Endometrial microvascular endothelial cells (primary cell): ENCODE measurements around the gene COL9A3. TPM values are rescaled to one million over a fixed set of nuclear protein-coding genes. Genes with fewer than 3 reads are reported as not detected.

Source experiments
- in situ Hi-C: cut with HindIII; loops from 2 replicates; pipeline ENCODE4 v1.10.0; 2017; ENCODE audit warnings: low sequenced_read_pairs, low pct_unique_long_range_greater_than_20kb; ENCODE audit errors: inconsistent ontology term
- total RNA-seq: library from RNA; depleted of rRNA; stranded (reverse); fragments of >200 nt; gene quantifications from one replicate; pipeline ENCODE4 v1.2.3, GENCODE V29; 2015; ENCODE audit errors: inconsistent ontology term

COL9A3 gene
- total RNA-seq, 1 donor from 2014 or later, result not detected

DNA sequence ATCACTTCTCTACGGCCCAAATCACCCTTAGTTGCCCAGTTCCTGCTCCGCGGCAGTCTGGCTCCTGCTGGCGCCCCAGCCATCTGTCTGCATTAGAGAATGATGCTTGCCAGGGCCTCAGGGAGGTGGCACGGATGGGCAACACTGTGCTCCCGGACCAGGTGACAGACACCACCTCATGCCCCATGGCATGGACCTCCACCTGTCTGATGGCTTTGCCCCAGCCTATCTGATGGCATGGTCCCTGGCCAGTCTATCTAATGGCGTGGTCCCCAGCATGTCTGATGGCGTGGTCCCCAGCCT, 39.4 kb upstream of the COL9A3 start:
- in situ Hi-C loops, result no loop called here

- in situ Hi-C loops, result no loop called here
These were observed 38.8 kb upstream of the COL9A3 start for GRCh38 chr20:62778058-62778457.

GRCh38 chr20:62778601-62779416, 38.0 kb upstream of the COL9A3 start:
- in situ Hi-C loops, result no loop called here

- in situ Hi-C loops, result no loop called here
These were observed 37.5 kb upstream of the COL9A3 start for GRCh38 chr20:62779417-62779685.

GRCh38 chr20:62780204-62780603, 36.6 kb upstream of the COL9A3 start:
- in situ Hi-C loops, result no loop called here

DNA sequence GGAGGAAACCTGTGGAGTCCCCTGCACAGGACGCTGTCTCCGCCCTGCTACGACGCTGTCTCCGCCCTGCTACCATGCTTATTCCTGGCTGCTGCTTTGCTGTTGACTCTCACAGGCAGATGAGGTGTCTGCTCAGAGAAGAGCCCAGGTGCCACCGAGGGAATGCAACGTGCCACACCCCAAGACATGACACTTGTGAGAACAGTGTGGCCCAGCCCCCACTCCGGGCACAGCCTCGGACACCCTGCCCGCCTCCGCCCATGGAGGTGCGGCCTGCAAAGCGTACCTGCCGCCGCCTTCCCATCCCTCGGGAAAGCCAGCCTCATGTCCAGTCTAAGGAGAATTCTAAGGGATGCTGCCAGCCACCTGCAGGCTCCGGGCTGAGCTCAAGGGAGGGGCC, 36.2 kb upstream of the COL9A3 start:
- in situ Hi-C loops, result no loop called here

GRCh38 chr20:62782149-62782892, 34.5 kb upstream of the COL9A3 start:
- in situ Hi-C loops, result no loop called here

- in situ Hi-C loops, result no loop called here
These were observed 34.0 kb upstream of the COL9A3 start for GRCh38 chr20:62782893-62783278.

DNA sequence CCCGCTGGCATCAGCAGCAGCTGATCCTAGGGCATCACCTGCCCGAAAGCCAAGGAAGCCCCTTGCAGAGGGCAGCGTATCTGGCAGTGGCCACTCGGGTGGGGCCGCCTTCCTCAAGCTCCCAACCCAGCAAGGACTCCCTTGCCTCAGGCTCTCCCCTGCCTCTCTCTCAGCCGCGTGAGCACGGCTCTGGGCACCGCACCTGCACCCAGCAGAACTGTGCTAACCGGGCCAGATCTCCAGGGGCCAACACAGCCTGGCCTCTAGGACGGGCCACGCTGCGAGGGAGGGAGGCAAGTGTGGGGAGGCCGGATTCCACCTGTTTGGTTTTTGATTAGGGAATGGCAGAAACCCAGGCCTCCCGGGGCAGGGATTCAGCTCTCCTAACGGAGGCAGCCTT, 32.4 kb upstream of the COL9A3 start:
- in situ Hi-C loops, result no loop called here

DNA sequence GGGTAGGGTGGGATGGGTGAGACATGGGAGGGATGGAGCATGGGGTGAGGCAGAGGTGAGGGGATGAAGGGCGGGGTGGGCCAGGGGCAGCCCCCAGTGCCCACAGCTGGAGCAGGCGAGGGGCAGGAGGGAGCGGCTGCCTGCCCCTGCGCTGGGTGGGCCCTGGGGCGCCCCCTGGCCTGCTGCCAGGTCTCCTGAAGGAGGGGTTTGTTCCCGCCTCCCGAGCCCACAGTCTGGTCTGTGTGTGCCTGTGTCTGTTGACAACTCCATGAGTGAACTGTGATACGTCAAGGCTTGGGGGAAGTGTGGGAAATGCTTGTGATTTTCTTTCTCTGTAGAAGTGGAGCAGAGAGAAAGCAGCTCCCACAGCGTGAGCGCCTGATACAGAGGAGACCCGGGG, 31.5 kb upstream of the COL9A3 start:
- in situ Hi-C loops, result no loop called here

DNA sequence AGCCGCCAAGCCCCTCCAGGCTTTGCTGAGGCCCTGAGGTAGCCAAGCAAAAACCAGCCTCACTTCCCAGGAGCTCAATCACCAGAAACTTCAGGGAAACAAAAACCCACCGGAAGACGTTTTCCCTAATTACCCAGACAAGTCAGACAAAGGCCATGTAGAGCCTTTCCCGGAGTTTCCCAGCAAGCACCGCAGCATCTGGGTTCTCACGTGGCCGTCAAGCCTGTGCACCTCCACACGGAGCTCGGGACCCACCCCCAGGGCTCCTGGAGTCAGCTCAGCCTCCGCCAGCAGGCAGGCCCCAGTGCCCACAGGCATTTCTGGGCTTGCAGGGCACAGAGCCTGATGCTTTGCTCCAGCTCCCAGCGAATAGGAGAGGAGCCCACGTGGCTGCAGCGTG, 30.7 kb upstream of the COL9A3 start:
- in situ Hi-C loops, result no loop called here

DNA sequence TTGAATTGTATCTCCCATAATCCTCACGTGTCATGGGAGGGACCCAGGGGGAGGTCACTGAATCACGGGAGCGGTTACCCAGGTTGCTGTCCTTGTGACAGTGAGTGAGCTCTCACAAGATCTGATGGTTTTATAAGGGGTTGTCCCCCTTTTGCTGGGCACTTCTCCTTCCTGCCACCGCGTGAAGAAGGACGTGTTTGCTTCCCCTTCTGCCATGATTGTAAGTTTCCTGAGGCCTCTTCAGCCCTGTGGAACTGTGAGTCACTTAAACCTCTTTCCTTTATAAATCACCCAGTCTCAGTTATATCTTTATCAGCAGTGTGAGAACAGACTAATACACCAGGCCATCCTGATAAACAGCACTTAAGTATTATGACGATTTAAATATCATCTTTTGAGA, 29.5 kb upstream of the COL9A3 start:
- in situ Hi-C loops, result no loop called here

DNA sequence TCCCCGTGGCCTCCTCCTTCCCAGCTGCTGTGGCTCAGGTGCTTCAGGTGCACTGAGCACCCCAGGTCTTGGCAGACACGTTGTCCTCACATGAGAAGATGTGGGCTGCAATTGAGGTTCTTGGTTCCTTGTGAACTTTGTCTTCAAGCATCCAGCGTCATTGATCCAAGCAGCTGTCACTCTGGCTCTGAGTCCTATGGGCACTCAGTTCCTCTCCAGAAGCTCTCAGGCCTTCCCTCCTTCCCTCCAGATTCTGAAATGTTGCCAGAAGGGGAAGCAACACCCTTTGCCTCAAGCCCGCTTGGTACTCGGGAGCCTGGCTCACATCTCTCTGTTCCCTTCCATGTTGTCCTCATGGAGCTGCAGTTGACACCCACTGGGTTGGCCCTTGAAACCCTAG, 29.0 kb upstream of the COL9A3 start:
- in situ Hi-C loops, result no loop called here

DNA sequence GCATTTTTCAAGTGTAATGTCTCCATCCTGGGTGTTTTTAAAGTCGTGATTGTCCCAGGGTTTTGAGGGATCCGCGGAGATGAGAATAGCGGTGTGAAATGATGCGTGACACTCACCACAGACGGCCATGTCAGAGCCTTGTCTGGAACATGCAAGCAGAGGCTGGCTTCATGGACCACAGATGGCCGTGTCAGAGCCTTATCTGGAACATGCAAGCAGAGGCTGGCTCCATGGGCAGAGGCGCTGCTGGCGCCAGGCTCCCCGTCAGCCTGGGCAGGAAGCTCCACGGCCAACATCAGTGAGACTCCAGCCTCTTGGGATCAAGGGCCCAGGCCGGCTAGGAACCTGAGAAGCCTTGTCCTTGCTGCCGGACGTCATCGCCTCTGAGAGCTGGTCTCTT, 28.2 kb upstream of the COL9A3 start:
- in situ Hi-C loops, result no loop called here

DNA sequence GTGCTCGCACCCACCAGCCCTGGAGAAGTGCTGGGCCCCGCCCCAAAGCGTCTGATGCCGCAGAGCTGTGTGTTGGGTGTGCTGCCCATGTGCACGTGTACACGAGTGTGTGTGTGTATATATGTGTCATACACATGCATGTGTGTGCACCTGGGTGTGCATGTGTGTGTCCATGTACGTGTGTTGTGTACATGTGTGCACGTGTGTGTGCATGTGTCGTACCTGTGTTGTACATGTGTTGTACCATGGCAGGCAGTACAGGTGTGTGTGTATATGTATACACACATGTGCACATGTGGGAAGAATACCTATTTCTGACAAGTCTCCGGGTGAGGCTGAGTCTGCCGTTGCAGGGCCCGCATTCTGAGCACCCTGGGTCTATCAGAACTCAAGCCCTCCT, 26.8 kb upstream of the COL9A3 start:
- in situ Hi-C loops, result no loop called here

DNA sequence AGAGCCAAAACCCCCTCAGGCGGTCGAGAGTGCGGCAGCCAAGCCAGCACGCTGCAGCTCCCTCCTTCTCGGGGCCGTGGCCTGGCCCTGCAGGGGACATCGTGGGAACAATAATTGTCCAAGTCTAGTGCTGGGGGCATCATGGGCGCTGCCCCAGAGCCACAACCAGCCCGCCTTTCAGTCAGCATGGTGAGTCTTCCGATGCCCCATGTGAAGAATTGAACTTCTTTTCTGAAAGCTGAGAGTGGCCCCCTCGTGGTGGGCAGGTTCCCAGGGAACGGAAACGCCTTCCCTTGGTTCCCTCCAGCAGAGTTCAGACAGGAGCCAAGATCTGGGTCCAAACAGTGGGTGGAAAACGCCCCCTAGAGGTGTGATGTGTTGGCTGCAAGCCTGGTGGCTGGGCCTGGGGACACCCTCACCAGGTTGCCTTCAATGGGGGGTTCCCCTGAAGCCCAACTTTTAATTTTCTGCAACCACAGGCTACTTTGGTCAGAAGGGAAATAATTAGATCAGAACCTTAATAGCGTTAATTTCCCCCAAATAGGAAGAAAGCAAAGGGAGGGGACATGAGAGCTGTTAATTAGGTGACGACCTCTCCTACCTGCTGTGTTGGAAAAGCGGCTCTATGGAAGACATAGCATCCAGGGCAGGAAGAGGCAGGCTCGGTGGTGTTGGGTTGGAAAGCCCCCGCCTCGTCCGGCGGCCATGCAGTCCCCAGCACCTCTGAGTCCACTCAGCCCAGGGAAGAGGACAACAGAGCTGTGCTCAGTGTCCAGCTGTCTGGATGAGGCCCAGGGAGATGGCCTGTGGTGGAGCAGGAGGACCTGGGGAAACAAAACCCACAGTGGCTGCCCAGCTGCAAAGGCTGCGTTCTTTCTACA, 25.3 kb upstream of the COL9A3 start:
- in situ Hi-C loops, result no loop called here

DNA sequence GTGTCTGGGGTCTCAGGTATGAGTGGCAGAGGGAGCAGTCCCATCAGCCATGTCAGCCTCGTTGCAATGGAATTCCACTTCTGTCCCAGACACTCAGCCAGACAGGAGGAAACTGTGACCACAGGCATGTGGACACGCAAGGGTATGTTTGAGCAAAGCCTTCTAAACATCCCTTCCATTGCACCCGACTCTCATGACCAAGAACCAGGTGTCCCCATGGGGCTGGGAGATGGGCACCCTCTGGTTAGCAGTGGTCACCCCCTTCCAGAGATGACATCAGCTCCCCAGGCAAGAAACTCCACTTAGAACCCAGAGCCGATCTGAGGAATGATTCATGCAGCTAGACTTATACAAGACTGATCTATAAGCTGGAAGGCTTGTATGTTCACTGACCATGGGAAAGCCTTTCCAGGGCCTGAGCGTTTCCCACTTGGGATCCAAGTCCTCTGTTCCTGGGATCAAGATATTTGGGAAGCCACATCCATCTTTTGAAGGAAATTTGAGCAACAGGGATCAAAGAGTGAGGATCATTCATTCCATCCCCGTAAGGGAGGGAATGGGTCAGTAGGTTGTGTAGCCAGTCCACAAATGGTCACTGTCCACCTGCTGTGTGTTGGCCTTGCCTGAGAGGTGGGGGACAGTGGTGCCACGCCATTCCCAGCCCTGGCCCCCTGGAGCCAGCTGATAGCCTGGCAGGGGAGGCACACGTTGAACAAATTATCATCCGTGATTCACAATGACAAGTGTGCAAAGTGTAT, 24.5 kb upstream of the COL9A3 start:
- in situ Hi-C loops, result no loop called here

- in situ Hi-C loops, result no loop called here
These were observed 23.7 kb upstream of the COL9A3 start for GRCh38 chr20:62792940-62793756.

DNA sequence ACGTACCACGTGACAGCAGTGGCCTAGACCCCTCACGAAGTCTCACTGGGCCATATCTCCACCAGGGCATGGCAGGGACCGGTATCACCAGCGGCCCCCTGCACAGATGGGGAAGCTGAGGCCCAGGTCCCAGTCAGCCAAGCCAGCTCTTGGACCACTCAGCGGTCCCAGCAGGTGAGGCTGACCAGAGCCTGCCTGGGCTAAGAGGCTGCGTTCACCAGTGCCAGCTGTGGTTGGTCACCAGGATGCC, 23.2 kb upstream of the COL9A3 start:
- in situ Hi-C loops, result no loop called here
